Activated CD4-positive, alpha-beta T cell treated with anti-CD3 and anti-CD28 coated beads, Interleukin-2, amount 50 U/mL, for 4 hours (primary cell): Measurements from ENCODE around the gene SPSB4.

Source experiments
- DNase-seq, 2 experiments: peaks; one replicate each; pipeline ENCODE4 v3.0.0-alpha.2; 2020

The SPSB4 gene

DNA sequence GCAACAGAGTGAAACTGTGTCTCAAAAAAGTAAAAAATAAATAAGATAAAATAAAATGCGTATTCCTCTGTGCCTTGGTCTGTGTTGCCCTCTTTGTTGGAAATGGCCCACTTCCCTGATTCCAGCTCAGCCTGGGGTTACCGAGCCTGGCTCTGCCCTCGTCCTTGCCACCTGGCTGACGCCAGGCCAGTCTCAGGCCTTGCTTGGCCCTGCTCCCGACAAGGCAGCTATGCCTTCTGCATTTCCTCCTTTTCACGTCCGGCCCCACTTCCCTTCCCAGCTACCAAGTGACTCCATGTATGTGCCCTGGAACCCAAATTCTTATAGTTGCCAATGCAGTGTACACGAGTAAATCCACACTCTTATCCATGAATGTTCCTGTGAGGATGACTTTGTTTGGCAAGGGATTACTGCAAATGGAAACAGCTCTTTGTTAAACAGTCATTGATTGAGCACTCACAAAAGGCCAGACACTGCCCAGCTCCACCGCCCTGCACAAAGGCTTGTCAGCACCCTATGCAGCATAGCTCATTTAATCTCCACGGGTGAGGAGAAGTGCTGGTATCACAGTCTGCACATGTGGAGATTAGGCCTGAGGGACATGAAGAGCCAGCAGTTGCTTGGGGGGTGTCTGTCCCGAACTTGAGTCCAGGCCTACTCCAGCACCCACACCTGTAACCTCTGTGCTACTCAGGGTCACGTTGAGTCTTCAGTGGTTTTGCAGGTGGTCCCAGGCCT is 25.1 kb downstream of the SPSB4 start:
- DNase-seq = no peak

DNA sequence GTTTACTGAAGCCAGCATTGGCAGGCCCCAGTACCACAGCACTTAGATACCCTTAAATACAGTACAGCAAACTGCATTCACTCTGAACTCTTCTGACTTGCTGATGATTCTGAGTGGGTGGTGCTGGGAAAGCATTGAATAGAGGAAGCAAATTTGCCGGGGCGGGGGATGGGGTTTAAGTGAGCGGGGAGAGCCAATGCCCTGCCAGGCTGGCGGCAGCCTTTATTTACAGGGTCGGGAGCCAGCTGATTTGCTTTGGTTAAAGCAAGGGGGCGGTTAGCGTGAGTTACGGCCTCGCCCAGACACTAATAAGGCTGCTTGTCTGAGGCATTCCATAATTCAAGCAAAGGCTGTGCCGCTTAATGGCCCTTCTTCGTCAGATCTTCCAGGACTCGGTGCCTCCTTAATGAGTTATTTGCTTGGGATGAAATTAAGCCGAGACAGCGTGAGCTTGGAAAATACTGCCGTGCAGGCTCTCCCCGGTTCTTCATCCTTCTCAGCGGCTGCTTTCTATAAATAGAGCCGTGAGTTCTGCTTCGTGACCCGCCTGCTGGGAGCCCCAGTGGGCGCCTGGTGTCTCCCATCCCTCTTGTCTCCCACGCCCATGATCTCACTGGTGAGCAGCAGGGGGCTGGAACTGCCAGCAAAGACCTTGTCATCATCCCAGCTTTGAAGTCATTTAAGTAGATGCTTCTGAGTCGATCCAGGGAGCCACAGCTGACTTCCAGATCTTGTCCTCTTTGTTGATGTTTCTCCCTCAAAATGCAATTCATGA is 25.8 kb downstream of the SPSB4 start:
- DNase-seq = no peak

DNA sequence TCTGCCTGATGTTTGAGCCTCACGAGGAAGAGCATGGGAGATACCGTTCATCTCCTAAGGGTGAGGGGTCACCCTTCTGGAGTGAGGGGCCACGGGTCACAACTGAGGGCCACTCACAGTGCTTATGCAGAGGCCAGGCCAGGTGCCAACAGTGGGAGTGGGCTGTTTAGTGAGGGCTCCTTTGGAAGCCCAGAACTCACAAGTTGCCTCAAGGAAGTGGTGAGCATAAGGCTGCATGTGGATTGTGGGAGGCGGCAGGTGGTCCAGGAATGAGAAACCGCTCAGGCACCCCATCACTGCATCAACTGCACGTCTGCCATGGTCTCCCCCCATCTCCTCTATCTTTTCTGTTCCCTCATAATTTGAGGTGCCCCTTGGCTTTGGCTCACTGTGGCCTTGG is 26.5 kb downstream of the SPSB4 start:
- DNase-seq = no peak

DNA sequence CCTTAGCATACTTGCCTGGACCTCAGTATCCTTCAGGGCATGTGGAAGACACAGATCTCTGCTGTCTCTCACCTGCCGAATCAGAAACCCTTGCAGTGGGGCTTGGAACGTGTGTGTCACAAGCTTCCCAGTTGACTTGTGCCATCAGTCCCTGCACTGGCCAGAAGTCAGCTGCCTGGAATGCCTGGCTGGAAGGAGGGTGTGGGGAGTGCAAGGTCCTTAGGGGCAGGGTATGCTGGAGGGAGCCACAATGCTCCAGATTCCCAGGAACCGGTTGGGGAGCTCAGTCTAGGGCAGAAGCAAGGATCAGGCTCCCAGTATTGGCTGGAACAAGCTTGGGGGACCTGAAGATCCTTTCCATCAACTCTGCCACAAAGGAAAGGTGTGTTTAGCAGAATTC is 27.1 kb downstream of the SPSB4 start:
- DNase-seq = no peak

DNA sequence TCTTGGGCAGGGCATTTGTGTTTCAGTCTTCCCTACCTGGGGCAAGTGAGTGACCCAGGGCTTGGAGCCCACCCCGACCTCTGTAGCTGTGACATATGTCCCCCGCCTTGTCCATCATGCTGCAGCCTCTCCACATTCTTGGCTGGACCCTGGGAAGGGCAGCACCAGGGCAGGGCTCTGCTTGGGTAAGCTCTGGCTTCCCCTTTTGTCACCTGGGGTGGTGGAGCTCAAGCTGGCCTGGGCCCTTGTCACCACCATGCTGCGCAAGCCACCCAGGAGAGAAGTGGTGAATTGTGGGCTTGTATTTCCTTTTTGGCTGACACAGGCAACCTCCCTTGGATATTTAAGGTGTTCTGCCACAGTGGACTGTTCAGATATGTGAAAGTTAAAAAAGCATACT is 29.3 kb downstream of the SPSB4 start:
- no peak for DNase-seq

DNA sequence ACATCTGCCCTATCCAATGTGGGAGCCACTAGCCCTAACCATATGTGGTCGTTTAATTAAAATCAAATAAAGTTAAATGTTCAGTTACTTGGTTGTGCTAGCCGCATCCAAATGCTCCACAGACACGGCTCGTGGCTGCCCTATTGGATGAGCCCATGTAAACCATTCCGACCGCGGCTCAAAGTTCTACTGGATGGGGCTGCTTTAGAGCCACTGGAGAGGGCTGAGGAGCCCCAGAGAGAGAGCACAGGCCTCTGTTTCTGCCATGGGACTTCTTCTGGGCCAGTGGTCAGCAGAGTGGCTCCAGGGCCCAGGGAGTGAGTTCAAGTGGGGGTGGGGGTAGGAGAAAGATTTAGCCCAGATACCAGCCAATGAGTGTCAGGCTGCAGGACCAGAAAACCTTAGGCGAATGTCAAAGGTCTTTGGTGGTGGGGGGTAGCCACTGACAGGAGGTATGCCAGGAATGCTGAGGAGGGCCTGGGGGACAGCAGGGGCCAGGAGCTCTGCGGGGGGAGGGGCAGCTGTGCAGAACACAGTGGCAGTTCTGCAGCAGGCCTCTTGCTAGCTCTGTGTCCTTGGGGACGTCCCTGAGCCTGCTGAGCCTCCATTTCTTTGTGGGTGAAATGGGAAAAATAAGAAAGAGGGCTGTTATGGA is 30.1 kb downstream of the SPSB4 start:
- no peak for DNase-seq

DNA sequence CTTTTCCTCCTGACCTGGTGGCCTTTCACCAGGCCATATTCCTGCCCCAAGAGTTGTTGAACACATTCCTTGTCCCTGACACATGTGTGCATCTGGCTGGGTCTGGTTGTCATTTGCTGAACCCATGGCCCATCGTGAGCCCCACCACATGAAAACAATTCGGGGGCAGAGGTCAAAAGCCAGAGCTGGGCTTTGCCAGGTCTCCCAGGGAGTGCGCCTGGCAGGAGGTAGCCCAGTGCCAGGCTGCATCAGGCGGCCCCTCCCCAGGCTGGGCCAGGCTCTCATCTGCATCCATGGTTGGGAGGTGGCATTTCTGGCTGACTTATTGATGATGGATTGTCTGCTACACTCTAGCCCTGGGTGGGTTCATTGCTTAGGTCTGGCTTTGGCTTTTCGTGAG is 30.9 kb downstream of the SPSB4 start:
- no peak for DNase-seq

DNA sequence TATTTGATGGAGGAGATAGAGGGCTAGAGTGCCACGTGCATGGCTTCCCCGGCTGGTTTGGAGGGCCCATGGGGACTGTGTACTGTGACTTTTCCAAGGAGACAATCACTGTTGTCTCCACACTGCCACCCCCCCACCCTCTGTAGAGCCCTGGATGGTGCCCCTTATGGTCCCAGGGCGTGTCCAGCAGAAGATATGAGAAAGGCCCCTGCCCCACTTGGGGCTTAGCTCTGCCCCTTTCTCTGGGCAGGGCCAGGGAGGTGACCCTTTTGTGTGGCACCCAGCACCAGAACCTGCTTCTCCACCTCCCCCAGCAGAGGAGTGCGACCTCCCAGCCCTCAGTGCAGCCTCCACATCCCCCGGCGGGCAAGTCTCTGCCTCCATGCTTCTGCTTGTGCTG is 32.1 kb downstream of the SPSB4 start:
- DNase-seq = no peak

DNA sequence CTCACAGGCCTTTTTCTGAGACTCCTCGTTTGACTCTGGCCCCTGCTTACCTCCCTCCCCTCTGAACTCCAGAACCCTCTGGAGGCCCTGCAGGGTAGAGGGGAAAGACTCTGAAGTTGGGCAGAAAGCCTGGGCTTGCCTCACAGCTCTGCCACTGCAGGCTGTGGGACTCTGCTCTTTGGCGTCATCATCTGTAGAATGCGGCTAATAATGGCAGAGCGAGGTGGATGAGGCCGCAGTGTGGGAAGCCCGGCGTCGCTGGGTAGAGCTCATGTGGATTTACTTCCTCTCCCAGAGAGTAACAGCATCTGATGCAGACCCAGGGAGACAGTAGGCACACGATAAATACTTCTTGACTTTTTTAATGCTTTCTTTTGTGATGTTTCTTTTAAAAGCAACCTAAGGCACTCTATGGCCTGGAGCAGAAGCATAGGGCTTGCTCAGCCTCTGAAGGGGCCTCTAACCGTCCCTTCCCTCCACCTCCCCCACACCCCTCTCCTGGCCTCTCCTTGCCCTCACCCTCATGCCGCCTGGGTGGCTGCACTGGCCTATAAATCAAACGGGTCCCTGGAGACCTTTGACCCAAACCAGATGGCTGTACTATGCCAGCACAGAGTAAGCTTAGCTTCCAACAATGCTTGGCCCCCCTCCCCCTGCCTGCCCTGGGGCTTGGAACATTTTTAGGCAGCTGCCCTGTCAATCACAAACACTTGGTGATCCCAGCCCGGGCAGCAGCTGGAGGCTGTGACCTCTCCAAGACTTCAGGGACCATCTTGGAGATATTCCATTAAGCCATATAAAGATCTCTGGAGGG is 32.9 kb downstream of the SPSB4 start:
- DNase-seq = no peak

DNA sequence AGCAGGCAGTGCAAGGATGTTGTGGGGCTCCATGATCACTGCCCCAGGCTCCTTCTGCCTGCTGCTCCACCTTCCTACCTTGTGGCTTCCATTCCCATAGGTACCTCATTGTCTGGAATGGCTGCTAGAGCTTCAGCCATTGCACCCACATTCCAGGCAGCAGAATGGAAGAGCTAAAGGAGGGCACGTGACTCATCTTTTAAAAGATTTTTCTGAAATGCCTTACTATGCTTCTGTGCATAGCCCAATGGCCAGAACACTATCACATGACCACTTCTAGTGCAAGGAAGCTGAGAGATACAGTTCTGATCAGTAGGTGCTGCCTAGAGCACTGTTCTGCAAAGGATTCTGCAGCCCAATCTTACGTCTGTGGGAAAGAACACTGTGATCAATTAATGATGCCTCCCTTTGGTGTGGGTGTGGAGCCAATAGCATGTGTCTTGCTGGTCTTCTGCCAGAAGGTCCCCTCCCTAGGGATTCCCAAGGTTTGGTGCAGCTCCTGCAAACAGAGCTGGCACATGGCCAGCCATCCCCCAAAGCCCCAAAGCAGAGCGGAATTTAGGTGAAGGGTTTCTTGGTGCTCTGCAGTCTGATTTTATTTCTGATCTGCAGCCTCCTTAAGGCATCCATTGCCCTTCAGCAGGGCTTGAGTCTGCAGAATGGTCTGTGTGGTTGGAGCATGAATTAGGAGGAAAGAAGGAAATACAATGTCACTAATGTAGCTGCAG is 34.4 kb downstream of the SPSB4 start:
- no peak for DNase-seq

DNA sequence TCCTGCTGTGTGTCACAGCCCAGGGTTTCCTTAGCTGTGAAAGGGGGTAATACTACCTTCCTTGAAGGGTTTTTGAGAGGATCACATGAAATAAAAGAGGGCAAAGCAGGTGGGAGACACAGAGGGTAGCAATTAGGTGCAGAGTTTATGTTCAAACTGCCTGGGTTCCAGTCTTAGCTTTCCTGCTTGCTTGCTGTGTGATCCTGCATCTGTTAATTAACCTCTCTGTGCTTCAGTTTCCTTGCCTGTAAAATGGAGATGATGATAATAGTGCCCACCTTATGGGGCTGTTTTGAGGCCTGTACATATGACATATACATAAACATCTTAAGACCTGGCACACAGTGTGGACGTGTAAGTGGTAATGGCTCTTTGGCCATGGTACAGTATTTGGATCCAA is 35.0 kb downstream of the SPSB4 start:
- no peak for DNase-seq

DNA sequence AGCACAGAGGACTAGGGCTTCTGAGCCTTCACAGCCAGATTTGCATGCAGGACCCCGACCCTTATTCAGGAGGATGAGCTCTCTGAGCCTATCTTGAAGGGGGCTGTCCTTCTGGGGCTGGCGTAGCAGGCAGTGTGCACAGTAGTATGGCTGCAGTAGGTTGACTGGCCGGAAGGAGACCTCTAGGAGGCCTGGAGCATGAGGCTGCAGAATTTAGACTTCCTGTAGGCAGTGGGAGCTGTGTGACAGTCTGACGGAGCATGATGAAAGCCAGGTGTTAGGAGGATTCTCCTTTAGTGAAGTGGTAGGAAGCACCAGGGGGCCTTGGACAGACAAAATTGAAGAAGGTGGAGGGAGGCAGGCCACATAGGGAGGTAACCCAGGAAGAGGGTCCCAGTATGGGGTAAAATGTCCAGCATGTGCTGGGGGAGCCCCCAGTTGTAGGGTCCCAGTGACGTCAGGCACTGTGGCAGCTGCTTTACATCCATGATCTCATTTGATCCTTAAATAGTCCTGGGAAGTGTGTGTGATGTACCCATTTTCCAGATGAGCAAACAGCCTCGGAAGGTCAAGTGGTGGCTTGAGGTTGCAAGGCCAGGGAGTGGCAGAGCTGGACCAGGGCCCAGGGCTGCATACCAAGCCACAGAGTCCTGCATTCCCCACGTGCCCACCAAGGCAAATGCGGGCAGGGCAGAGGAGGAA is 36.1 kb downstream of the SPSB4 start:
- DNase-seq = no peak

DNA sequence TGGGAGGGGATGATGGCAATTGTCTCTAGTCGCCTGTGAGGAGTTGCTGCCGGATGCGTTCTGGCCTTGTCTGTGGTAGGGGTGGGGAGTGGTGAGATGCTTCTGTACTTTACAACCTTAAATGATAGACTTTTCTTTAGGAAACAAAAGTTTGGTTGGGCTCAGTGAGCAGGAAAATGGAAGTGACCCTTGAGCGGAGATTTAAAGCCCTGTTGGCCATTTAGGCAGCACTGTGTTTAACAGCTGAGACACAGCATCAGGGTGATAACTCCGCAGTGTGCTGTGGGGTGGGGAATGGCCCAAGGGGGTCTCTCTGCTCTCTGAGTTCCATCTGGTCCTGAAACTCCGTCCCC is 36.6 kb downstream of the SPSB4 start:
- no peak for DNase-seq

DNA sequence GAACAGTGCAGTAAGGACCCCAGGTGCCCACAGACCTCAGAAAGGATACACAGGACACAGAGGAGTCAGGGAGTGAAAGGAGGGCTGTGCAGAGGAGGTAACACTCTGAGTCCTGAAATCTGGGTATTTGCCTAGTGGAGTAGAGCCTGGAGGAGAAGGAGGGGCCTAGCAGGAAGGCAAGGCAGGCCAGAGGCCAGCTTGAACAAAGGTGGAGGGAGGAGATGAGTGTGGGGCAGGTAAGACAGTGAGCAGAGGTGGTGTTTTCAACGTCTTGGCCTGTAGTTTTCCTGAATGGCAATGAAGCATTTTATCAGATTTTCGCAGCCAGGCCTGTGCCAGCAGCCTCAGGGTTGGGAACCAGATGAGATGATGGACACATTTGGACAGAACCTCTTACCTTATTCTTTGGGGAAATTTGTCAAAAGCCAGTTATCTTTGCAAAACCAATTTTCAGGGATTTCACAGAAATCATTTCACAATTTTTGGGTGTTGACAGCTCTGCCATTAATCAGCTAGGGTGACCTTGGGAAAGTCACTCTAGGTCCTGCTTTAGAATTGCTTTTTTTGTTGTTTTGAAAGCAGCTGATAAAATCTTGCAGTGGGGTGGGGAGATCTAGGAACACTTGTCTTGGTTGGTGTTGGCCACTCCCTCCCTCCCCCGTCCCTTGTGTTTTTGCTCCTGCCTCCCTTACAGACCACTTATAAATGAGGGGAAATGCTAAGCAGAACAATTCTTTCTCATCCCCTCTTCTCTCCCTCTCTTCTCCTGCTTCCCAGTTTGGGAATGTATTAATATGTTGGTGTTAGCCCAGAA is 38.4 kb downstream of the SPSB4 start:
- no peak for DNase-seq

DNA sequence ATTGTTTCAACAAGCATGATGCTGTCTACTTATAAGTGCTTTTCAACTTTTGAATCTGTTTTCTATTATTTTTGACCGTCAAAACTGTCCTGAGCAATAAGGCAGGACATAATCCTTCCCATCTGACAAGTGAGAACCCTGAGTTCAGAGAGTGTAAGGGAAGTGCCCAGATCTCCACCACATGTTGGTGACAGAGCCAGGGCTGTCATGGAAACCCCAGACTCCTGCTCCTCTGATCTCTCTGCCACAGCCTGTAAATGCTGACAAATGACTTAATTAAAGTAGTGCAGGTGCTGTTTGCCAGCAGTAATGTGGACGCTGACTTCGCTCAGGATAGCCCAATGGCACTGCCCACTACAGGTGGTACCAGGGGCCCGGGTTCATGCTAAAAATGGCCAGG is 40.3 kb downstream of the SPSB4 start:
- DNase-seq = no peak

DNA sequence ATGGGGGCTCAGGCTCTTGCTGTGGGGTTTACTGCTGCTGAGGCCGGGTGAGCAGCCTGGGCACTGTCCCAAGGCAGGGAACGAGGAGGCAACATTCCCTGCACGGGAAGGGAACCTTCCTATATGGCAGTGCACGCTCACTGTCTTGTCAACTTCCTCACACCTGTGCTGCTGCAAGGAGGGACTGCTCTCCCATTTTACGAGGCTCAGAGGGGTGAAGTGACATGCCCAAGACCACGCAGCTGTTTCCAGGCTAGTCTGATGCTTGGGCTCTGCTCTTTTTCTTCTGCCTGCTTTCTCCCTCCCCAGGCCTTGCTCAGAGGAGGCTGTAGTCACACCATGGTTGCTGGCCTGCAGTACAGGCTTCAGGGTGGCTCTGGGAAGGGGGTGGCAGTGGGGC is 41.5 kb downstream of the SPSB4 start:
- no peak for DNase-seq

DNA sequence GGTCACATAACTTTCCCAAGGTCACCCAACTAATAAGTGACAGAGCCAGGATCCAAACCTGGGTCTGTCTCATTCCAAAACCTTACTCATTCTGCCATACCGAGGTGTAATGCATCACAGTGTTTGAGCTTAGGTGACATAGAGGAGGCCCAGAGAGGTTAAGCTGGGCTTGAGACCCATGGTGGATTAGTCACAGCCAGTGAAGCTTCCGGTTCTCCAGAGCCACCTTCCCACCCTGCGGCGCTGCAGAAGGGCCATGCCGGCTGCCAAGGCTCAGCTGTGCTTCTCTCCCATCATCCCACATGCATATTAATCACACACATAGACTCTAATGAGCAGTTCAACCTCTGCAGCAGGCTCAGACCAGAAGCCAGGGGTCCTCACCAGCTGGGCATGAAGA is 42.2 kb downstream of the SPSB4 start:
- no peak for DNase-seq

DNA sequence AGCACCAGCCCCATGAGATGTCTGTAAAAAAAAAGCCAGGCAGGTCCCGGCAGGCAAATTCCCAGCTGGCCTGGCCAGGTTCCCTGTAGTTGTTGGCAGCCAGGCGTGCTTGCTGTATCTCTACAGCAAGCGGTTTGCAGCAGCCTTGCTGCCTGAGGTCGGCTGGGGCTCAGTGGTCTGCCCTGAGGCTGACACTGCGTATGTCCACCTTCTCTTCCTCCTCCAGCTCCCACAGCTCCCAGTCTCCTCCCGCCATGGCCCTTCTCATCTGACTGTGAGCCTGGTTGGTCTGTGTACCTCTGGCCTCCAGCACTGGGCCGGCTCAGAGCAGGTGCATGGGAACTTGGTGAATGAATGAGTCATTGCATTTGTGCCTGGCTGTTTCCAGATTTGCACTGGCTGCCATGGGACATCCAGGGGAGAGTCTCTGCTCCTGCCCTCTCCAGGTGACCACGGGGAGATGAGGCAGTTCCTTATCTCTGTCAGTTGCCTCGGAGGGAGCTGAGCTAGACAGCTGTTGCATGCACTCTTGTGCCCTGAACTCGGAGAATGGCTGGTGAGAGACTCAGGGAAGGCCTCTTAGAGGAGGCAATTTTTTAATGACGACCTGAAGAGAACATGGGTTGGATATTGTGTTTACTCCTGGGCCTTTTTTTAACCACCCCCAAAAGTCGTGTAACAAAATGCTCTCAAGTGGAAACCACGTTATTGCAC is 43.0 kb downstream of the SPSB4 start:
- DNase-seq = no peak

DNA sequence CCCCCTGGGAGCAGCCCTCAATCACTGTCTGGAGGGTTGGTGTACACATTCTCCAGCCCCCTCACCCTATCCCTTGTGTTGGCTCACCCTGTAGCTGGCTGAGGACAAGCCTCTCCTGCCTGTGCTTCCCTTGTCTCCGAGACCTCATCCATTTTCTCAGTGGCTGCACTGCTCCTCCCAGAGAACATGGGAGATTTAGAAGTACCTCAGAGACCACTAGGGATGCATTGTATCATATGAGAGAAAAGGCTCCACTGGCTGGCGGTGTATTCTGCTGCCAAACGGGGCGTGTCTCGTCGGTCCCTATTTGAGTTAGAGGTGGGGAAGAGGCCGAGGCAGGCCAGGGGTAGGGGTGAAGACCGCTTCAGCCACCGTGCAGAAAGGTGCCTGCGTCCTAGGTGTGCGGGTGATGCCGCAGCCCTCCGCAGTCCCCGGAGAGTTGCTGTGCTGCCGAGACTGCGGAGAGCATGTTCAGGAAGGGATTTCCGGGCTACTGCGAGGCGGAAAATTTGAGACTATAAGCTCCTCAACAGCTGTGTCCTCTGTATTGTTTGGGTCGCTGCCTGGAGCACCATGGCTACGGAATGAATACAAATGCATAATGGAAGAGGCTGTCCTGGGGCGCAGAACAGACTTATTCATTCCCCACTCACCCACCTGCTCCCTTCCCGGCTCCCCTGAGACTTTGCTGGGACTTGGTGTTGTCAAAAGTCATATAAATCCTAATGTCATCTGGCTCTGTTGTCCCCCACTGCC is 43.8 kb downstream of the SPSB4 start:
- no peak for DNase-seq

DNA sequence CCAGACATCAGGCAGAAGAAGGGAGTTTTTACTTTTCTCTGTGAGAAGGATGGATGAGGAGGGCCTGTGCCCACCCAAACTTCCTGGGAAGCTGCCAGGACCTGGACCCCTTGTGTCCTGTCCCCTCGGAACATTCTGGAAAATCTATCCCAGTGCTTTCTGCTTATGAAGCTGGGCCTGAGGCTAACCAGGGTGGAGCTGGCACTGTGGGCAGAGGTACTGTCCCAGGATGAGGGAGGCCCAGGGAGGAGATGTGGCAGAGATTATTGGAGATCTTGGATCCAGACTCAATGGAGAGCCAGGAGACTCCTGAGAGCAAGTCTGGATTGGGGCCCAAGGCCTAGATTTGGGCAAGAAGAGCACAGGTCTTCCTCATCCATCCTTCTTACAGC is 44.4 kb downstream of the SPSB4 start:
- no peak for DNase-seq
